ENCODE data around the gene PRRC2A. TPM values are rescaled to one million over a fixed set of nuclear protein-coding genes. Genes with fewer than 3 reads are reported as not detected.

The PRRC2A gene
- total RNA-seq, 2 experiments from 2014 or later: 206 to 215 TPM

GRCh38 chr6:31621991-31622390 is 1.5 kb downstream of the PRRC2A start:
- TF ChIP-seq CTCF (IDR thresholded peaks at IDR 0.05): no peak
- intact Hi-C loops (cut with DNase I, micrococcal nuclease): loop anchor here (2.0 kb wide), 3 partner anchors 39 to 75 kb away; partner anchors contain the start of genes ATP6V1G2 (in 1 of the 2), C6orf47 (in 1 of the 2), GPANK1 (in 1 of the 2) and NFKBIL1 (in 1 of the 2)
- H3K36me3 Mint-ChIP-seq (ENCODE audit: low read depth): peaks cover 59% of the 10 kb centered on the region
- Histone ChIP-seq H3K4me3 (ENCODE audit: low read length) (no peak overlapping the region), H3K27ac (ENCODE audit: low read depth in 1 of 2, low read length in 2 of 2) (peak overlapping the region in 1 of 2 donors; percentile 89), H3K9me3 (ENCODE audit: control insufficient read depth in 1 of 2, insufficient read depth in 1 of 2, low read length in 2 of 2) (no peaks in the 10 kb centered on the region), H3K36me3 (ENCODE audit: insufficient read depth, low read length) (peaks cover 46% of the 10 kb centered on the region), H3K27me3 (ENCODE audit: control insufficient read depth in 1 of 2, insufficient read depth in 2 of 2, low read length in 2 of 2) (no peaks in the 10 kb centered on the region), H3K4me1 (ENCODE audit: insufficient read depth, low read length) (peaks cover 27% of the 10 kb centered on the region)
- H3K9me3 Mint-ChIP-seq: no peaks in the 10 kb centered on the region
- ChIA-PET POLR2A (interaction anchor here (1.0 to 4.9 kb wide), 9 partner anchors 24 to 276 kb away, joined by 3 to 46 read pairs (median 4); partner anchors contain the start of genes BAG6, C6orf47, DDX39B and GPANK1), CTCF (interaction anchor here (1.3 to 1.4 kb wide), 3 partner anchors 14 to 148 kb away, joined by 3 to 8 read pairs (median 4); partner anchors contain the start of gene BAG6)
- H3K27me3 Mint-ChIP-seq: no peaks in the 10 kb centered on the region
- H3K27ac Mint-ChIP-seq: peak overlapping the region; percentile 92
- peaks cover 32% of the 10 kb centered on the region for H3K4me1 Mint-ChIP-seq (ENCODE audit: low read depth)
- H3K4me3 Mint-ChIP-seq: peak overlapping the region; percentile 93
- DNase-seq (no peak), ATAC-seq (ENCODE audit: poor library complexity) (no peak)

- ATAC-seq (ENCODE audit: poor library complexity) (no peak), DNase-seq (no peak)
- Mint-ChIP-seq H3K27me3 (no peaks in the 10 kb centered on the region), H3K4me1 (ENCODE audit: low read depth) (peaks cover 29% of the 10 kb centered on the region), H3K4me3 (peak overlapping the region; percentile 93), H3K9me3 (no peaks in the 10 kb centered on the region), H3K27ac (peak overlapping the region; percentile 92), H3K36me3 (ENCODE audit: low read depth) (peaks cover 66% of the 10 kb centered on the region)
- no peaks in the 10 kb centered on the region for H3K9me3 ChIP-seq (ENCODE audit: control insufficient read depth in 1 of 2, insufficient read depth in 1 of 2, low read length in 2 of 2)
- ChIA-PET CTCF (interaction anchor here (1.3 to 1.4 kb wide), 3 partner anchors 13 to 147 kb away, joined by 3 to 8 read pairs (median 4); partner anchors contain the start of gene BAG6), POLR2A (interaction anchor here (1.0 to 4.9 kb wide), 7 partner anchors 24 to 128 kb away, joined by 3 to 46 read pairs (median 6); partner anchors contain the start of genes BAG6, C6orf47, DDX39B and GPANK1)
- no peak for TF ChIP-seq CTCF (IDR thresholded peaks at IDR 0.05)
- peaks cover 53% of the 10 kb centered on the region for H3K36me3 ChIP-seq (ENCODE audit: insufficient read depth, low read length)
- intact Hi-C loops (cut with DNase I, micrococcal nuclease): no loop called here
- H3K4me3 ChIP-seq (ENCODE audit: low read length): no peak overlapping the region
- peak overlapping the region in 1 of 2 donors; percentile 89 for H3K27ac ChIP-seq (ENCODE audit: low read depth in 1 of 2, low read length in 2 of 2)
- H3K4me1 ChIP-seq (ENCODE audit: insufficient read depth, low read length): peaks cover 27% of the 10 kb centered on the region
- H3K27me3 ChIP-seq (ENCODE audit: control insufficient read depth in 1 of 2, insufficient read depth in 2 of 2, low read length in 2 of 2): no peaks in the 10 kb centered on the region
Measured at GRCh38 chr6:31622684-31623091, 2.2 kb downstream of the PRRC2A start.

- H3K4me3 Mint-ChIP-seq: no peak overlapping the region
- no peak overlapping the region for H3K27ac ChIP-seq (ENCODE audit: low read depth in 1 of 2, low read length in 2 of 2)
- no peak overlapping the region for H3K27ac Mint-ChIP-seq
- H3K4me1 ChIP-seq (ENCODE audit: insufficient read depth, low read length): peaks cover 27% of the 10 kb centered on the region
- peaks cover 79% of the 10 kb centered on the region for H3K36me3 Mint-ChIP-seq (ENCODE audit: low read depth)
- CTCF ChIA-PET: no interaction called here
- H3K9me3 ChIP-seq (ENCODE audit: control insufficient read depth in 1 of 2, insufficient read depth in 1 of 2, low read length in 2 of 2): no peaks in the 10 kb centered on the region
- no peaks in the 10 kb centered on the region for H3K9me3 Mint-ChIP-seq
- H3K27me3 Mint-ChIP-seq: no peaks in the 10 kb centered on the region
- ATAC-seq (ENCODE audit: poor library complexity) (no peak), DNase-seq (no peak)
- H3K4me1 Mint-ChIP-seq (ENCODE audit: low read depth): peaks cover 29% of the 10 kb centered on the region
- H3K4me3 ChIP-seq (ENCODE audit: low read length): no peak overlapping the region
- intact Hi-C loops (cut with DNase I, micrococcal nuclease): no loop called here
- no peak for TF ChIP-seq CTCF (IDR thresholded peaks at IDR 0.05)
- no peaks in the 10 kb centered on the region for H3K27me3 ChIP-seq (ENCODE audit: control insufficient read depth in 1 of 2, insufficient read depth in 2 of 2, low read length in 2 of 2)
- POLR2A ChIA-PET: no interaction called here
- H3K36me3 ChIP-seq (ENCODE audit: insufficient read depth, low read length): peaks cover 67% of the 10 kb centered on the region
Measured at GRCh38 chr6:31624070-31624469, 3.6 kb downstream of the PRRC2A start.

Data from CD4-positive, alpha-beta T cell (primary cell).